Prostate gland (tissue), 2 donors: Measurements from ENCODE around the gene PNPLA5. TPM values are rescaled to one million over a fixed set of nuclear protein-coding genes. Genes with fewer than 3 reads are reported as not detected.

Experiments
- DNase-seq: peaks from one replicate; pipeline ENCODE4 v3.0.0-alpha.2; 2019; ENCODE audit warnings: low spot score
- H3K27ac ChIP-seq, 2 donors: fragments of 200-600 bp; sonication (generic); 2 replicates each; pipeline ENCODE4 v1.5.1; 2017 to 2019
- H3K27me3 ChIP-seq: fragments of 200-600 bp; sonication (generic); replicated peaks from 2 replicates; pipeline ENCODE4 v1.5.1; 2019; ENCODE audit not compliant: insufficient read depth
- H3K36me3 ChIP-seq, 2 donors: fragments of 200-600 bp; sonication (generic); 1 replicate in 1 of 2; 2 replicates in 1 of 2; pipeline versions ENCODE4 v1.5.1 to v1.8.1; 2017 to 2019
- H3K4me1 ChIP-seq: fragments of 200-600 bp; sonication (generic); replicated peaks from 2 replicates; pipeline ENCODE4 v1.5.1; 2019
- H3K4me3 ChIP-seq, 2 donors: fragments of 200-600 bp; sonication (generic); 2 replicates each; pipeline ENCODE4 v1.5.1; 2017 to 2019
- H3K9me3 ChIP-seq: fragments of 200-600 bp; sonication (generic); 2 replicates; pipeline ENCODE4 v1.5.1; 2017
- POLR2A ChIP-seq: fragments of 450-650 bp; IDR thresholded peaks from one replicate; pipeline ENCODE4 v1.6.1; 2016; ENCODE audit warnings: antibody characterized with exemption, mild to moderate bottlenecking
- POLR2AphosphoS5 ChIP-seq: sonication (generic); formaldehyde crosslinking; IDR thresholded peaks from one replicate; pipeline ENCODE4 v1.6.1; 2017; ENCODE audit warnings: antibody characterized with exemption
- WGBS: methylation state at CpG from one replicate; pipeline ENCODE4 v1.1.5; 2018; 5-methylcytosine and 5-hydroxymethylcytosine counted together
- intact Hi-C: fragments of 100-400 bp; cut with DNase I; formaldehyde crosslinking; loops from one replicate; pipeline ENCODE4 v1.14.2; 2022
- total RNA-seq, 2 donors: library from RNA; depleted of rRNA; stranded (reverse); fragments of >200 nt; gene quantifications; one replicate each; pipeline ENCODE4 v1.1.0, GENCODE V29; 2016
- TF ChIP-seq, protein P1 (sequence below), 4 experiments: fragments of 200-600 bp in 2 of 4; fragments of 450-650 bp in 2 of 4; sonication (generic) in 2 of 4; IDR thresholded peaks; 1 replicate in 3 of 4; 2 replicates in 1 of 4; pipeline ENCODE4 v1.5.1; 2016 to 2019; ENCODE audit warnings: antibody characterized with exemption in 4 of 4, mild to moderate bottlenecking in 2 of 4, moderate library complexity in 2 of 4

Gene PNPLA5
- total RNA-seq, 2 donors from 2014 or later = not detected

- H3K36me3 ChIP-seq = no peaks in the 10 kb centered on the region
- H3K27me3 ChIP-seq = no peaks in the 10 kb centered on the region
- 64% methylated on average over 33 of the region's 33 CpGs for WGBS
- no peaks in the 10 kb centered on the region for H3K9me3 ChIP-seq
- no peaks in the 10 kb centered on the region for H3K4me1 ChIP-seq
- no peak for DNase-seq
- TF ChIP-seq, protein P1, sequence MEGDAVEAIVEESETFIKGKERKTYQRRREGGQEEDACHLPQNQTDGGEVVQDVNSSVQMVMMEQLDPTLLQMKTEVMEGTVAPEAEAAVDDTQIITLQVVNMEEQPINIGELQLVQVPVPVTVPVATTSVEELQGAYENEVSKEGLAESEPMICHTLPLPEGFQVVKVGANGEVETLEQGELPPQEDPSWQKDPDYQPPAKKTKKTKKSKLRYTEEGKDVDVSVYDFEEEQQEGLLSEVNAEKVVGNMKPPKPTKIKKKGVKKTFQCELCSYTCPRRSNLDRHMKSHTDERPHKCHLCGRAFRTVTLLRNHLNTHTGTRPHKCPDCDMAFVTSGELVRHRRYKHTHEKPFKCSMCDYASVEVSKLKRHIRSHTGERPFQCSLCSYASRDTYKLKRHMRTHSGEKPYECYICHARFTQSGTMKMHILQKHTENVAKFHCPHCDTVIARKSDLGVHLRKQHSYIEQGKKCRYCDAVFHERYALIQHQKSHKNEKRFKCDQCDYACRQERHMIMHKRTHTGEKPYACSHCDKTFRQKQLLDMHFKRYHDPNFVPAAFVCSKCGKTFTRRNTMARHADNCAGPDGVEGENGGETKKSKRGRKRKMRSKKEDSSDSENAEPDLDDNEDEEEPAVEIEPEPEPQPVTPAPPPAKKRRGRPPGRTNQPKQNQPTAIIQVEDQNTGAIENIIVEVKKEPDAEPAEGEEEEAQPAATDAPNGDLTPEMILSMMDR (IDR thresholded peaks at IDR 0.05) = no peak
- no peak for TF ChIP-seq POLR2A
- no peak for TF ChIP-seq POLR2AphosphoS5
- intact Hi-C loops = no loop called here
- H3K4me3 ChIP-seq = no peak overlapping the region
- H3K27ac ChIP-seq = no peak overlapping the region
These were observed 61.6 kb downstream of the PNPLA5 start for GRCh38 chr22:43829904-43830851.

Other genes starting within 250 kb of the PNPLA5 start
- gene EFCAB6, start 79.7 kb downstream of the PNPLA5 start, total RNA-seq = 10 to 100 TPM in 1 of 2 donors, 1 to 10 TPM in 1; 3.3 to 10.5 TPM
- 1 to 10 TPM in 1 of 2 donors, under 1 TPM in 1; 0.14 to 3.3 TPM for gene SULT4A1, start 29.5 kb downstream of the PNPLA5 start, total RNA-seq
- under 1 TPM; 0.14 to 0.28 TPM for gene PNPLA3, start 31.8 kb upstream of the PNPLA5 start, total RNA-seq
- gene SAMM50, start 63.4 kb upstream of the PNPLA5 start, total RNA-seq = 10 to 100 TPM; 32.3 to 43.2 TPM
- 10 to 100 TPM; 11.7 to 28.4 TPM for gene PARVB, start 132.3 kb upstream of the PNPLA5 start, total RNA-seq